NT2/D1 (cell line): ENCODE results near the gene GPRC5B.

Experiments
- DNase-seq: peaks from one replicate; pipeline ENCODE4 v3.0.0-alpha.2; 2011; ENCODE audit warnings: low read depth, low spot score
- H3K27me3 ChIP-seq: 2 replicates; pipeline ENCODE4 v1.6.0; 2011; ENCODE audit warnings: mild to moderate bottlenecking; ENCODE audit not compliant: insufficient read length, insufficient read depth
- H3K36me3 ChIP-seq: 2 replicates; pipeline ENCODE4 v1.6.1; 2011; ENCODE audit warnings: mild to moderate bottlenecking, low read length, mixed read lengths; ENCODE audit not compliant: insufficient read depth, insufficient read length
- H3K4me1 ChIP-seq: 2 replicates; pipeline ENCODE4 v1.5.1; 2011; ENCODE audit not compliant: insufficient read depth, insufficient read length
- H3K4me3 ChIP-seq: 2 replicates; pipeline ENCODE4 v1.5.1; 2011; ENCODE audit warnings: low read depth; ENCODE audit not compliant: insufficient read length
- H3K9ac ChIP-seq: 2 replicates; pipeline ENCODE4 v1.6.0; 2011; ENCODE audit warnings: low read depth; ENCODE audit not compliant: insufficient read length
- H3K9me3 ChIP-seq: 2 replicates; pipeline ENCODE4 v1.5.1; 2011; ENCODE audit warnings: mild to moderate bottlenecking, low read length; ENCODE audit not compliant: insufficient read depth
- SUZ12 ChIP-seq: IDR thresholded peaks from 2 replicates; pipeline ENCODE4 v1.6.1; 2011; ENCODE audit not compliant: insufficient read length, insufficient read depth; ENCODE audit errors: extremely low read depth
- YY1 ChIP-seq: IDR thresholded peaks from 2 replicates; pipeline ENCODE4 v1.6.1; 2011; ENCODE audit not compliant: insufficient read length, insufficient read depth
- ZNF274 ChIP-seq: IDR thresholded peaks from 2 replicates; pipeline ENCODE4 v1.6.1; 2011; ENCODE audit warnings: mild to moderate bottlenecking, low read depth, low read length

The GPRC5B gene

DNA sequence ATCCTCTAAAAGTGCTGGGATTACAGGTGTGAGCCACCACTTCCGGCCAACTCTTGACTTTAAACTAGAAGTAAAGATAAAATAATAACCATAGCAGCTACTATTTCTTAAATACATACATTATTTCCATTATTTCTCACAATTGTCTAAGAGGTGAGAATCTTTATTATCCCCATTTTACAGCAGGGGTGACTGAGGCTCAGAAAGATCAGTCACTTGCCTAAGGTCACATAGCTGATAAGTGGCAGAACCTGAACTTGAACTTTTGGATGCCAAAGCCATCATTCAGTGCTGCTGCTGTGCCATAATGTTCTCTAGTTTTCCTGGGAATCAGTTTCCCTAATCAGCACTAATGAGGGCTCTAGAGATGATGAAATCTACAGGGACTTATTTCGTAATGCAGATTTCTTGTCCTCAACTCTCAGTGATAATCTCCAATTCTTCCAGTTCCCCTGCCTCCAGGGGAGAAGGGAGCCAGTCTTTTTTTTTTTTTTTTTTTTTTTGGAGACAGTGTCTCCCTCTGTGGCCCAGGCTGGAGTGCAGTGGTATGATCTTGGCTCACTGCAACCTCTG, 25.2 kb upstream of the GPRC5B start:
- Histone ChIP-seq H3K4me1 (peaks cover 2% of the 10 kb centered on the region), H3K27me3 (no peaks in the 10 kb centered on the region), H3K9me3 (no peaks in the 10 kb centered on the region), H3K9ac (no peak overlapping the region), H3K4me3 (no peak overlapping the region), H3K36me3 (no peaks in the 10 kb centered on the region)
- no peak for DNase-seq
- TF ChIP-seq YY1 (no peak), ZNF274 (no peak), SUZ12 (no peak)

DNA sequence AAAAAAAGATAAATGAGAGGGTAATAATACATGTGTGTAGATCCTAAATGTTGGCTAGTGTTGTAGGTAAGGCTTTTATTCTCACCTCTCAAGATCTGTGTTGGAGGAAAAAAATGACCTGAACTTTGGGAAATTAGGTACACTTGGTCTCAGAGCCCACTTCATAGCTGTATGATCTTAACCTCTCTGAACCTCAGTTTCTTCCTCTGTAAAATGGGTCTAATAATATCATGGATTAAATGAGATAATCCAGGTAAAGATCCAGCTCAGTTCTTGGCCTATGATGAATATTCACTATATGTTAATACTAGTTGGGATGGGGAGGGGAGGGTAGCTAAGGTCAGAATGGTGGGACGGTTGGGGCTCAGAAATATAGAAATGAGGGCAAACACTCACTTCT, 24.3 kb upstream of the GPRC5B start:
- no peak overlapping the region for H3K9ac ChIP-seq
- H3K27me3 ChIP-seq, result no peaks in the 10 kb centered on the region
- H3K9me3 ChIP-seq, result no peaks in the 10 kb centered on the region

DNA sequence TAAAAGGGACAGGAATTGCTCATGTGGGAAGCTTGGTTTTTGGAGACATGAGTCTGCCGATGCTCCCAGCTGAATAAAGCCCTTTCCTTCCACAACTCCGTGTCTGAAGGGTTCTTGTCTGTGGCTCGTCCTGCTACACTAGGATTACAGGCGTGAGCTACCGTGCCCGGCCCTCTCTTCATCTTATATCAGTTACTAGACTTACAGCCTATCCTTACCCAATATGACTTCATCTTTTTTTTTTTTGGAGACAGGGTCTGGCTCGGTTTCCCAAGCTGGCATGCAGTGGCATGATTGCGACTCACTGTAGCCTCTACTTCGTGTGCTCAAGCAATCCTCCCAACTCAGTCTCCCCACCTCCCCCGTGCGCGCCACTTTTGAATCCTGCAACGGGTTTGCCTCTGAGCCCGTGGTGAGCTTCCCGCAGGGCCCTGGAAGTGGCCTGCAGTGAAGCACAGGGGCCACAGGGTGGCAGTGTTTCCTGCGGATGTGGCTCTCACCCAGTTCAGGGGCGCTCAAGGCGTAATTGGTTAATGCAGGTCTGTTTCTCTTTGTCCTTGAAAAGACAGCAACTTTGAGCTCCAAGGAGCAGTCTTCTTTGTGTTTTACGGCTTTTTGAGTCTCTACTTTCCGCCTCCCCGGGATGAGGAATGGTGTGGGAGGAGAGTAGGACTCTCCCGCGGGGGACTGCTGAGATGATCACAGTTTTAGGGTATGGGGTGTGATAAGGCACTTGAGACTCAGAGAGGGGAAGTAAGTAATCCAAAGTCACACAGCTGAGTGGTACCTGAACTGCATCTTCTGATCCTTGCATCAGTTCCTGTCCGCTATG, 22.7 kb upstream of the GPRC5B start:
- H3K9ac ChIP-seq, result peak overlapping the region; percentile 13
- H3K4me3 ChIP-seq, result no peak overlapping the region
- no peaks in the 10 kb centered on the region for H3K4me1 ChIP-seq
- DNase-seq, result peak; percentile 85
- H3K36me3 ChIP-seq, result no peaks in the 10 kb centered on the region
- H3K9me3 ChIP-seq, result no peaks in the 10 kb centered on the region
- H3K27me3 ChIP-seq, result no peaks in the 10 kb centered on the region
- no peak for TF ChIP-seq YY1
- TF ChIP-seq ZNF274, result no peak
- TF ChIP-seq SUZ12, result no peak

More for the DNA sequence above, 24.3 kb upstream of the GPRC5B start:
- Histone ChIP-seq H3K4me3 (no peak overlapping the region), H3K36me3 (no peaks in the 10 kb centered on the region), H3K4me1 (peaks cover 2% of the 10 kb centered on the region)
- TF ChIP-seq YY1, result no peak
- no peak for TF ChIP-seq SUZ12
- TF ChIP-seq ZNF274, result no peak
- no peak for DNase-seq

GRCh38 chr16:19901164-19901563, 16.5 kb upstream of the GPRC5B start:
- DNase-seq, result no peak
- H3K4me3 ChIP-seq, result no peak overlapping the region
- H3K4me1 ChIP-seq, result peaks cover 3% of the 10 kb centered on the region
- no peak overlapping the region for H3K9ac ChIP-seq
- TF ChIP-seq SUZ12 (no peak), ZNF274 (no peak), YY1 (no peak)
- no peaks in the 10 kb centered on the region for H3K36me3 ChIP-seq
- H3K27me3 ChIP-seq, result no peaks in the 10 kb centered on the region
- H3K9me3 ChIP-seq, result no peaks in the 10 kb centered on the region

GRCh38 chr16:19899605-19899955, 14.9 kb upstream of the GPRC5B start:
- H3K9me3 ChIP-seq, result no peaks in the 10 kb centered on the region
- no peak overlapping the region for H3K9ac ChIP-seq
- no peaks in the 10 kb centered on the region for H3K36me3 ChIP-seq
- H3K4me3 ChIP-seq, result no peak overlapping the region
- no peaks in the 10 kb centered on the region for H3K27me3 ChIP-seq
- H3K4me1 ChIP-seq, result peaks cover 5% of the 10 kb centered on the region
- no peak for DNase-seq
- TF ChIP-seq SUZ12 (no peak), ZNF274 (no peak), YY1 (no peak)

DNA sequence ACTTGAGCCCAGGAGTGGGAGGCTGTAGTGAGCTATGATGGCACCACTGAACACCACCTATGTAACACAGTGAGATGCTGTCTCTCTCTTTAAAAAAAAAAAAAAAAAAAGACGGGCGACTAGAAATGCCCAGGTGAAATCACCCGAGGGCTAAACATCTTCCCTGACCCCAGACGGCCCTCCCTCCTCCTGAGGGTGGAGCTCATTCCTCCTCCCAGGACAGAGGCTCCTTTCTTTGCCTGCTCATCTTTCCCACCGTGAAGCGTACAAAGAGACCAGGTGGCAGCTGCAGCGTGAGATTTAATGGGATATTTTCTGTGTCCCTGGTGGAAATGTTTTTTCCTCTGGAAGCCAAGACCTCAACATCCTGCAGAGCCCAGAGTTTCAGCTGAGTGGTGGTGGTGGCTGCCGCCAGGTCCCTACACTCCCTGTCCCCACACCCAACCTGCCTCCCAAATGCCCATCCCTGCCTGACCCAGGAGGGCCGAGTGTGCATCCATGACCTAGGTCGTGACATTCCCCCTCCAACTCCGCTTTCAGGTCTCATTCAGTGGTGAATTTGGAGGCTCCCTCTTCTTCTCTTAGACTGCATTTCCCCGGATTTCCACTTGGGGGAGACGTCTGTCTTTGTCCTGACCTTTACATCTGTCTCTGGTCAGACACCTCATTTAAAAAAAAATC, 14.4 kb upstream of the GPRC5B start:
- Histone ChIP-seq H3K4me3 (peak overlapping the region; percentile 21), H3K27me3 (no peaks in the 10 kb centered on the region), H3K9ac (peak overlapping the region; percentile 61), H3K9me3 (no peaks in the 10 kb centered on the region), H3K36me3 (no peaks in the 10 kb centered on the region), H3K4me1 (peaks cover 5% of the 10 kb centered on the region)
- TF ChIP-seq YY1 (no peak), SUZ12 (no peak), ZNF274 (no peak)
- DNase-seq, result no peak

- no peaks in the 10 kb centered on the region for H3K36me3 ChIP-seq
- TF ChIP-seq YY1, result no peak
- TF ChIP-seq SUZ12, result no peak
- TF ChIP-seq ZNF274, result no peak
- no peaks in the 10 kb centered on the region for H3K27me3 ChIP-seq
- H3K9ac ChIP-seq, result no peak overlapping the region
- no peaks in the 10 kb centered on the region for H3K9me3 ChIP-seq
- DNase-seq, result no peak
- no peak overlapping the region for H3K4me3 ChIP-seq
- H3K4me1 ChIP-seq, result peaks cover 5% of the 10 kb centered on the region
These were observed 13.5 kb upstream of the GPRC5B start for GRCh38 chr16:19898166-19898565.
